Right lobe of liver (tissue), 4 donors: Measurements from ENCODE around the gene SOX18.

Experiments
- CTCF ChIP-seq, 4 donors: fragments of 200-600 bp in 3 of 4; fragments of 450-650 bp in 1 of 4; IDR thresholded peaks; one replicate each; pipeline versions ENCODE4 v1.5.1 to v1.8.0; 2016 to 2022; ENCODE audit warnings: antibody characterized with exemption in 4 of 4, mild to moderate bottlenecking in 2 of 4
- POLR2A ChIP-seq: fragments of 450-650 bp; IDR thresholded peaks from one replicate; pipeline ENCODE4 v1.6.1; 2017; ENCODE audit warnings: antibody characterized with exemption, mild to moderate bottlenecking
- donor health status: DM: no; HTN: no; CAD: no.
- donor health status: DM: no; HTN: no; CAD: no.
- donor health status: DM: no; HTN: yes; CAD: no.

GRCh38 chr20:64074963-64075362, 25.5 kb upstream of the SOX18 start:
- TF ChIP-seq CTCF (IDR thresholded peaks at IDR 0.05) (no peak), POLR2A (no peak)
